ENCODE measurements around the gene LIPG. TPM values are rescaled to one million over a fixed set of nuclear protein-coding genes. Genes with fewer than 3 reads are reported as not detected.

Gene LIPG
- total and polyA plus RNA-seq, 2 of the 13 experiments (the other 11 are each of a cell fraction or from before 2014, with no cell fraction given), result 0.96 to 10.8 TPM

GRCh38 chr18:49610022-49610445, 48.2 kb downstream of the LIPG start:
- ATAC-seq, result no peak
- POLR2A ChIA-PET, result no interaction called here
- Histone ChIP-seq H2AFZ (ENCODE audit: low read length) (no peak overlapping the region), H3K4me1 (ENCODE audit: insufficient read depth, low read length) (no peaks in the 10 kb centered on the region), H3K4me2 (ENCODE audit: low read depth, low read length) (no peak overlapping the region), H3K9me3 (ENCODE audit: low read length) (peaks cover 5% of the 10 kb centered on the region), H3K79me2 (ENCODE audit: insufficient read depth, low read length) (no peaks in the 10 kb centered on the region), H3K27me3 (ENCODE audit: control insufficient read depth in 1 of 2, insufficient read depth in 2 of 2, low read length in 2 of 2) (peaks cover 2 to 20% of the 10 kb centered on the region in 2 experiments; a peak in 2 of 5 replicates), H3K27ac (ENCODE audit: extremely low read length, insufficient read depth, low read length) (no peak overlapping the region), H3K9ac (ENCODE audit: insufficient read depth, low read depth, low read length) (no peak overlapping the region), H4K20me1 (ENCODE audit: insufficient read depth, low read length) (no peaks in the 10 kb centered on the region), H3K36me3 (replicated peaks in 1 of 2; ENCODE audit: control insufficient read depth in 1 of 2, insufficient read depth in 2 of 2, low read length in 2 of 2) (no peaks in the 10 kb centered on the region), H3K4me3 (replicated peaks in 1 of 3; ENCODE audit: insufficient read depth in 1 of 3, low read depth in 2 of 3, low read length in 3 of 3) (no peak overlapping the region)
- FAIRE-seq, result no peak
- no peak for TF ChIP-seq ISX (CRISPR knock-in tag; conservative IDR thresholded peaks at IDR 0.05)
- TF ChIP-seq ZNF33A (CRISPR knock-in tag; IDR thresholded peaks at IDR 0.05; ENCODE audit: borderline replicate concordance), result no peak
- TF ChIP-seq SMARCE1 (IDR thresholded peaks at IDR 0.05; ENCODE audit: borderline replicate concordance), result no peak
- no peak for TF ChIP-seq TFDP1 (CRISPR knock-in tag; IDR thresholded peaks at IDR 0.05; ENCODE audit: borderline replicate concordance)
- no peak for TF ChIP-seq ZNF841 (CRISPR knock-in tag; IDR thresholded peaks at IDR 0.05; ENCODE audit: borderline replicate concordance)
- TF ChIP-seq ZHX2 (IDR thresholded peaks at IDR 0.05; ENCODE audit: low read depth), result no peak
- no peak for TF ChIP-seq ZHX2 (CRISPR knock-in tag; IDR thresholded peaks at IDR 0.05; ENCODE audit: borderline replicate concordance)
- TF ChIP-seq ZNF629 (CRISPR knock-in tag; conservative IDR thresholded peaks at IDR 0.05), result no peak
- TF ChIP-seq ZNF460 (CRISPR knock-in tag; IDR thresholded peaks at IDR 0.05; ENCODE audit: borderline replicate concordance), result no peak
- TF ChIP-seq ZNF530 (CRISPR knock-in tag; IDR thresholded peaks at IDR 0.05; ENCODE audit: low read depth), result no peak
- TF ChIP-seq HDAC1 (CRISPR knock-in tag; IDR thresholded peaks at IDR 0.05), result no peak
- no peak for TF ChIP-seq PHF20 (CRISPR knock-in tag; IDR thresholded peaks at IDR 0.05)
- TF ChIP-seq AGO2 (optimal IDR thresholded peaks at IDR 0.05; ENCODE audit: low read depth, low read length), result no peak
- TF ChIP-seq ZNF850 (CRISPR knock-in tag; conservative IDR thresholded peaks at IDR 0.05), result no peak
- TF ChIP-seq ZMAT3 (CRISPR knock-in tag; conservative IDR thresholded peaks at IDR 0.05), result no peak
- no peak for TF ChIP-seq ZNF703 (CRISPR knock-in tag; IDR thresholded peaks at IDR 0.05; ENCODE audit: borderline replicate concordance)
- TF ChIP-seq REPIN1 (CRISPR knock-in tag; IDR thresholded peaks at IDR 0.05; ENCODE audit: borderline replicate concordance, low read depth), result no peak
- TF ChIP-seq, protein P1, sequence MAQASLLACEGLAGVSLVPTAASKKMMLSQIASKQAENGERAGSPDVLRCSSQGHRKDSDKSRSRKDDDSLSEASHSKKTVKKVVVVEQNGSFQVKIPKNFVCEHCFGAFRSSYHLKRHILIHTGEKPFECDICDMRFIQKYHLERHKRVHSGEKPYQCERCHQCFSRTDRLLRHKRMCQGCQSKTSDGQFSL (CRISPR knock-in tag; IDR thresholded peaks at IDR 0.05), result no peak
- TF ChIP-seq KMT2A (CRISPR knock-in tag; IDR thresholded peaks at IDR 0.05), result no peak
- no peak for TF ChIP-seq CBX2 (IDR thresholded peaks at IDR 0.05; ENCODE audit: low read depth, low read length)
- TF ChIP-seq CBX2 (CRISPR knock-in tag; IDR thresholded peaks at IDR 0.05; ENCODE audit: low read depth), result no peak
- in situ Hi-C loops (cut with HindIII; ENCODE audit: extremely low pct_ligation_motif_present, low pct_unique_long_range_greater_than_20kb) (no loop called here), intact Hi-C loops (cut with micrococcal nuclease; ENCODE audit: unreplicated experiment) (no loop called here)
- CTCF ChIA-PET (ENCODE audit: low intra/inter-chr PET ratio, low total read pairs), result no interaction called here
- DNase-seq (ENCODE audit: low spot score), result no peak
- no TSS peak for BruUV-seq (replicated peaks)
- 34% methylated on average over 3 of the region's 3 CpGs for WGBS (ENCODE audit: low lambda C conversion rate)
